Activated T-cell treated with anti-CD3 and anti-CD28 coated beads, Interleukin-2, amount 50 U/mL, for 48 hours (primary cell): ENCODE data around the gene CITED2.
"Not testable (repeated sequence)": the region's sequence is repeated elsewhere in the genome, so short reads cannot be mapped to it uniquely, and the experiment has no call there.

Experiments used
- DNase-seq, 2 experiments: peaks; one replicate each; pipeline ENCODE4 v3.0.0-alpha.2; 2020

Gene CITED2

GRCh38 chr6:139364302-139364981 lies 10.0 kb downstream of the CITED2 start:
- no peak for DNase-seq

GRCh38 chr6:139363797-139364196 lies 10.7 kb downstream of the CITED2 start:
- DNase-seq: not testable (repeated sequence)

- DNase-seq: not testable (repeated sequence)
Observed at GRCh38 chr6:139363123-139363522, 11.3 kb downstream of the CITED2 start.

GRCh38 chr6:139361211-139361610 lies 13.2 kb downstream of the CITED2 start:
- no peak for DNase-seq

GRCh38 chr6:139356924-139357323 lies 17.5 kb downstream of the CITED2 start:
- DNase-seq: no peak

- no peak for DNase-seq
Observed at GRCh38 chr6:139355777-139356445, 18.5 kb downstream of the CITED2 start.

- no peak for DNase-seq
Observed at GRCh38 chr6:139355172-139355571, 19.3 kb downstream of the CITED2 start.

GRCh38 chr6:139354189-139354588 lies 20.3 kb downstream of the CITED2 start:
- no peak for DNase-seq

- no peak for DNase-seq
Observed at GRCh38 chr6:139349464-139350020, 24.9 kb downstream of the CITED2 start.

GRCh38 chr6:139346392-139346791 lies 28.1 kb downstream of the CITED2 start:
- DNase-seq: no peak

- DNase-seq: no peak
Observed at GRCh38 chr6:139344186-139344963, 30.1 kb downstream of the CITED2 start.

GRCh38 chr6:139343052-139343750 lies 31.2 kb downstream of the CITED2 start:
- DNase-seq: no peak

GRCh38 chr6:139341060-139341459 lies 33.4 kb downstream of the CITED2 start:
- no peak for DNase-seq

- no peak for DNase-seq
Observed at GRCh38 chr6:139338795-139339194, 35.7 kb downstream of the CITED2 start.

- no peak for DNase-seq
Observed at GRCh38 chr6:139337830-139338229, 36.6 kb downstream of the CITED2 start.

- no peak for DNase-seq
Observed at GRCh38 chr6:139337001-139337400, 37.4 kb downstream of the CITED2 start.

- no peak for DNase-seq
Observed at GRCh38 chr6:139336488-139336887, 38.0 kb downstream of the CITED2 start.

GRCh38 chr6:139335447-139336210 lies 38.8 kb downstream of the CITED2 start:
- no peak for DNase-seq

GRCh38 chr6:139334806-139335446 lies 39.5 kb downstream of the CITED2 start:
- no peak for DNase-seq

GRCh38 chr6:139330826-139331500 lies 43.5 kb downstream of the CITED2 start:
- DNase-seq: no peak

- DNase-seq: no peak
Observed at GRCh38 chr6:139330306-139330705, 44.1 kb downstream of the CITED2 start.
